Heart left ventricle (tissue), 16 donors: ENCODE data around the gene DIDO1. TPM values are rescaled to one million over a fixed set of nuclear protein-coding genes. Genes with fewer than 3 reads are reported as not detected.

ENCODE experiments used
- ATAC-seq, 4 donors: fragments of 200-7000 bp; cut with Tn5 transposase; one replicate each; pipeline ENCODE4 v1.9.1; 2020 to 2022; ENCODE audit warnings: moderate library complexity in 4 of 4, mild to moderate bottlenecking in 3 of 4, moderate number of reproducible peaks in 1 of 4
- DNase-seq, 5 donors: peaks; one replicate each; pipeline ENCODE4 v3.0.0-alpha.2; 2020
- H3K27ac ChIP-seq, 12 donors: fragments of 200-600 bp; sonication (generic) in 4 of 12; one replicate each; pipeline versions ENCODE4 v1.5.0 to v1.8.0; 2016 to 2022; ENCODE audit warnings: mild to moderate bottlenecking in 2 of 12
- H3K27me3 ChIP-seq, 9 donors: fragments of 200-600 bp; sonication (generic) in 2 of 9; one replicate each; pipeline versions ENCODE4 v1.5.1 to v1.8.0; 2016 to 2022; ENCODE audit warnings: mild to moderate bottlenecking in 3 of 9
- H3K36me3 ChIP-seq, 9 donors: fragments of 200-600 bp; sonication (generic) in 2 of 9; one replicate each; pipeline versions ENCODE4 v1.5.0 to v1.8.0; 2018 to 2022; ENCODE audit warnings: mild to moderate bottlenecking in 2 of 9
- H3K4me1 ChIP-seq, 12 donors: fragments of 200-600 bp; sonication (generic) in 4 of 12; one replicate each; pipeline versions ENCODE4 v1.5.0 to v1.8.0; 2016 to 2022; ENCODE audit warnings: mild to moderate bottlenecking in 3 of 12
- H3K4me3 ChIP-seq, 12 donors: fragments of 200-600 bp; sonication (generic) in 4 of 12; one replicate each; pipeline versions ENCODE4 v1.5.0 to v1.8.0; 2017 to 2022; ENCODE audit warnings: mild to moderate bottlenecking in 9 of 12, moderate library complexity in 4 of 12
- H3K9me3 ChIP-seq, 12 donors: fragments of 200-600 bp; sonication (generic) in 4 of 12; one replicate each; pipeline versions ENCODE4 v1.5.0 to v1.8.0; 2016 to 2022; ENCODE audit warnings: mild to moderate bottlenecking in 1 of 12
- POLR2A ChIP-seq, 2 donors: fragments of 450-650 bp; IDR thresholded peaks; one replicate each; pipeline ENCODE4 v1.6.1; 2017; ENCODE audit warnings: antibody characterized with exemption in 2 of 2, mild to moderate bottlenecking in 2 of 2, moderate library complexity in 2 of 2
- WGBS, 4 donors: extraction: QIAGEN DNeasy Blood & Tissue Kit in 2 of 4; methylation state at CpG; one replicate each; pipeline versions ENCODE4 v1.1.5 to v1.1.7; 2013 to 2018; 5-methylcytosine and 5-hydroxymethylcytosine counted together
- intact Hi-C, 10 donors: fragments of 100-400 bp; cut with DNase I; formaldehyde crosslinking; loops; one replicate each; pipeline versions ENCODE4 v1.11.1 to v1.14.2; 2022
- polyA plus RNA-seq, 2 donors: library from polyadenylated mRNA; stranded (reverse); fragments of 200-250 nt; gene quantifications; one replicate each; pipeline ENCODE4 v1.2.3, GENCODE V29; 2013
- total RNA-seq, 9 donors: library from RNA; depleted of rRNA in 2 of 9; stranded (reverse); fragments of >200 nt in 2 of 9; fragmentation: NEBNext Ultra II Directional in 3 of 9; extraction: Animal tissue kit (Norgen Biotek cat#: 25700) in 3 of 9; gene quantifications; one replicate each; pipeline versions ENCODE4 v1.1.0 to v1.2.4, GENCODE V29; 2016 to 2023
- TF ChIP-seq, protein P1 (sequence below), 12 donors: fragments of 200-600 bp; sonication (generic) in 4 of 12; IDR thresholded peaks; one replicate each; pipeline versions ENCODE4 v1.5.0 to v1.8.0; 2018 to 2022; ENCODE audit warnings: antibody characterized with exemption in 12 of 12, mild to moderate bottlenecking in 5 of 12
- donor health status: ischemic (EF 13 %, LVEDD 7.1; RV severe dilation, severe dysfunction).
- donor health status: healthy with polysubstance abuse.
- donor health status: DM: no; HTN: yes; CAD: no.
- donor health status: DM: no; HTN: no; CAD: no.
- donor health status: ischemic (EF 25% LVEDD 6.9; RV normal size, moderate dysfunction).
- donor health status: ischemic (EF 25% LVEDD 5.7; RV mildly dilated, moderate dysfunction).
- donor health status: healthy.
- donor health status: DM: yes; HTN: yes; CAD: no.
- donor health status: ischemic (EF 35%, LVEDD 5.7; RV mildly dilated, moderate dysfunction).
- donor health status: nonischemic (EF 11% LVEDD 7.7; RV severe dilation, severe dysfunction).
- donor health status: DM: yes; HTN: yes; CAD: no.
- donor health status: PGD.
- donor health status: ischemic (EF 29% LVEDD 5.4; RV normal size, mild dysfunction).
- donor health status: nonischemic (EF 23%, LVEDD 6.1; RV moderate dilation, normal function).

Gene DIDO1
- total and polyA plus RNA-seq, 11 donors: 16.5 to 46.2 (median 38.4) TPM

DNA sequence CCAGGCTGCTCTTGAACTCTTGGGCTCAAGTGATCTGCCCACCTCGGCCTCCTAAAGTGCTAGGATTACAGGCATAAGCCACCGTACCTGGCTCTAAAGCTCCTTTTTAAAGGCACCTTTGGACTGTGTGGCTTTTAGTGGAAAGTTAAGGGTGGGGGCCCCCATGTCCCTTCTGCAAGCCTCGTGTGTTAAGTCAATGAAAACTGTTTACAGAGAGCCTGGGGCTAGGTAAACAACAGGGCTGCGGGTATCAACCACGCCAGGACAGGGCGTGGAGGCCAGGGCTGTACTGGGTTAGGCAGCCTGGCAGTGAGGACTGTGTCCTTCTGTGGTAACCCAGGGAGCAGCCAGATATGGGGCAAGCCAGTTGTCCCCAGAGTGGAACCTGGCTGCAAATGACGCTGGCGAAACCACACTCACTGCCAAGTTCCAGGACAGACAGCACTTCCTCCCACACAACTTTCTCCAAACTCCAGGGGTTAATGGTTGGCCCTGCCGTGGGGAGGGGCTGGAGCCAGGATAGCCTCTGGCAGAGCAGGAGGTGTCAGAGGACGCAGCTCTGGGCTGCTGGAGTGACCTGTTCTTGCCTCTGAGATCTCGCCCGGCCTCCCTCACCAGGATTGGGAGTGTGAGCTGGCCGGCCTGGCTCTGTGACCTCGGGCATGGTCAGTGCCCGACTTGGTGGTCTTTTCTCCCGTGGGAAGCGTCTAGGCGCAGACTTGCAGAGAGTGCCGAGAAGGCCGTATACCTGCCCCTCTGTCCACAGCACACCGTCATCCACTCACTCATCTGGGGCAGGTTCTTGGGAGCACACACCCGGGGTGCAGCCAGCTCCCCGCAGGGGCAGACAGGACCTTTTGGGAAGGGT, 29.4 kb upstream of the DIDO1 start:
- intact Hi-C loops: no loop called here
- TF ChIP-seq POLR2A (IDR thresholded peaks at IDR 0.05): no peak
- TF ChIP-seq, protein P1, sequence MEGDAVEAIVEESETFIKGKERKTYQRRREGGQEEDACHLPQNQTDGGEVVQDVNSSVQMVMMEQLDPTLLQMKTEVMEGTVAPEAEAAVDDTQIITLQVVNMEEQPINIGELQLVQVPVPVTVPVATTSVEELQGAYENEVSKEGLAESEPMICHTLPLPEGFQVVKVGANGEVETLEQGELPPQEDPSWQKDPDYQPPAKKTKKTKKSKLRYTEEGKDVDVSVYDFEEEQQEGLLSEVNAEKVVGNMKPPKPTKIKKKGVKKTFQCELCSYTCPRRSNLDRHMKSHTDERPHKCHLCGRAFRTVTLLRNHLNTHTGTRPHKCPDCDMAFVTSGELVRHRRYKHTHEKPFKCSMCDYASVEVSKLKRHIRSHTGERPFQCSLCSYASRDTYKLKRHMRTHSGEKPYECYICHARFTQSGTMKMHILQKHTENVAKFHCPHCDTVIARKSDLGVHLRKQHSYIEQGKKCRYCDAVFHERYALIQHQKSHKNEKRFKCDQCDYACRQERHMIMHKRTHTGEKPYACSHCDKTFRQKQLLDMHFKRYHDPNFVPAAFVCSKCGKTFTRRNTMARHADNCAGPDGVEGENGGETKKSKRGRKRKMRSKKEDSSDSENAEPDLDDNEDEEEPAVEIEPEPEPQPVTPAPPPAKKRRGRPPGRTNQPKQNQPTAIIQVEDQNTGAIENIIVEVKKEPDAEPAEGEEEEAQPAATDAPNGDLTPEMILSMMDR (IDR thresholded peaks at IDR 0.05): no peak
- WGBS, 4 donors: 66 to 74% (median 71%) methylated on average over 13 to 23 of the region's 23 CpGs
- peak in 2 of 5 donors; percentile 58 to 72 for DNase-seq
- no peaks in the 10 kb centered on the region for H3K27me3 ChIP-seq
- ATAC-seq: peak; percentile 56 to 66 (median 66)
- no peaks in the 10 kb centered on the region for H3K9me3 ChIP-seq
- peaks cover 3 to 39% (median 25%) of the 10 kb centered on the region in 12 donors for H3K4me1 ChIP-seq
- H3K4me3 ChIP-seq: no peak overlapping the region
- peak overlapping the region in 5 of 12 donors; percentile 34 to 69 (median 47) for H3K27ac ChIP-seq
- H3K36me3 ChIP-seq: peaks cover 0 to 6% (median 0%) of the 10 kb centered on the region in 9 donors

DNA sequence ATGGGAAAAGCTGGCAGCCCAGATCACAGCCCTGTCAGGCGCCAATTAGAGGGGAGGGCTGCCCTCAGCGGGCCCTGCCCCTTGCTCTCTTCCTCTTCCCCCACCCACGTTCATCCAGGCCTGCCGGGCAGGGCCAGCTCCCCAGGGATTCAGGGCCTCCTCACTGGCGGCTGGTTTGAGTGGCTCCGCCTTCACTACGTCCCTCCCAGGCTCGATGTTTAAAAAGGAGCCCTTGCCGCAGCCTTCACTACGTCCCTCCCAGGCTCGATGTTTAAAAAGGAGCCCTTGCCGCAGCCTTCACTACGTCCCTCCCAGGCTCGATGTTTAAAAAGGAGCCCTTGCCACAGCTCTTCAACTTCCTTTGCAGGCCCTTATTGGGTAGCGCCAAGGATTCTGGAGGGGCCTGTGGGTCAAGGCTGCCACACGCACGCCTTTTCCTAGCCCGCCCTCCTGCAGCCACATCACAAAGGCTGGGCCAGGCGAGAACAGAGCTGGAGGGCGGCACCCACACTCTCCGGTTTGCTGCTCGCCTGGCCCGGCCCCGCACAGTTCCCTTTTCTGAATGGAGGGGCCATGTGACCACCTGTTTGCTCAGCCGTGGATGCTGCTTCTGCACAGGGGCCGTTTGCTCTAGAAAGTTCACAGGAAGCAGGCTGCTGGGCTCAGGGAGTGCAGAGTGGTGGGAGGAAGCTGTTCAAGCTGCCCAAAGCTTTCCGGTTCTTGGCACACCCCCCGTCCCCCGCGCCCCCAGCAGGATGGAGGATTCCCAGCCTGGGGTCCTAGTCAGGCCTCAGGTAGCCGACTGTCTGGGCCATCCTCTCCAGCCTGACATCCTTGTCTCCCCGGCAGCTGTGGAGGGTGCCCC, 27.8 kb upstream of the DIDO1 start:
- Histone ChIP-seq H3K27ac (peak overlapping the region in 11 of 12 donors; percentile 43 to 95 (median 78)), H3K4me3 (peak overlapping the region in 10 of 12 donors; percentile 14 to 52 (median 36)), H3K27me3 (no peaks in the 10 kb centered on the region), H3K9me3 (peaks cover 0 to 5% (median 0%) of the 10 kb centered on the region in 12 donors), H3K4me1 (peaks cover 3 to 39% (median 25%) of the 10 kb centered on the region in 12 donors), H3K36me3 (peaks cover 0 to 18% (median 9%) of the 10 kb centered on the region in 9 donors)
- TF ChIP-seq POLR2A (IDR thresholded peaks at IDR 0.05): no peak
- TF ChIP-seq, protein P1 (IDR thresholded peaks at IDR 0.05): no peak
- 21 to 42% (median 33%) methylated on average over 25 to 32 of the region's 32 CpGs for WGBS, 4 donors
- peak; percentile 41 to 81 (median 64) for ATAC-seq
- DNase-seq: peak; percentile 78 to 86 (median 82)
- intact Hi-C loops: no loop called here

- intact Hi-C loops: no loop called here
- Histone ChIP-seq H3K4me3 (peak overlapping the region in 10 of 12 donors; percentile 14 to 52 (median 39)), H3K4me1 (peaks cover 3 to 39% (median 25%) of the 10 kb centered on the region in 12 donors), H3K36me3 (peaks cover 0 to 24% (median 15%) of the 10 kb centered on the region in 9 donors), H3K9me3 (peaks cover 0 to 5% (median 0%) of the 10 kb centered on the region in 12 donors), H3K27ac (peak overlapping the region in 11 of 12 donors; percentile 43 to 95 (median 78)), H3K27me3 (no peaks in the 10 kb centered on the region)
- ATAC-seq (peak in 1 of 4 donors; percentile 4), DNase-seq (no peak)
- TF ChIP-seq, protein P1 (IDR thresholded peaks at IDR 0.05): no peak
- no peak for TF ChIP-seq POLR2A (IDR thresholded peaks at IDR 0.05)
- WGBS, 4 donors: 68 to 77% (median 70%) methylated on average over 7 to 19 of the region's 19 CpGs
Observed at GRCh38 chr20:62952968-62953838, 26.9 kb upstream of the DIDO1 start.
